HepG2 (cell line): Measurements from ENCODE around the gene ABT1. TPM values are rescaled to one million over a fixed set of nuclear protein-coding genes. Genes with fewer than 3 reads are reported as not detected.

Experiments
- BORCS8-MEF2B ChIP-seq: sonication (generic); formaldehyde crosslinking; IDR thresholded peaks from 2 replicates; pipeline ENCODE4 v1.8.0; 2022; ENCODE audit warnings: mild to moderate bottlenecking, missing genetic modification reagents
- CSRNP1 ChIP-seq: sonication (generic); formaldehyde crosslinking; IDR thresholded peaks from 2 replicates; pipeline ENCODE4 v1.8.1; 2023; ENCODE audit warnings: mild to moderate bottlenecking, missing genetic modification reagents
- DR1 ChIP-seq: sonication (generic); formaldehyde crosslinking; IDR thresholded peaks from 2 replicates; pipeline ENCODE4 v1.8.0; 2021; ENCODE audit warnings: mild to moderate bottlenecking, missing genetic modification reagents, inconsistent platforms
- ETV5 ChIP-seq: IDR thresholded peaks from 2 replicates; pipeline ENCODE4 v1.6.1; 2018; ENCODE audit warnings: missing biosample characterization, missing genetic modification reagents, inconsistent platforms, borderline replicate concordance
- GATAD1 ChIP-seq: IDR thresholded peaks from 2 replicates; pipeline ENCODE4 v1.6.1; 2016; ENCODE audit warnings: missing genetic modification reagents, missing compliant biosample characterization
- GTF3A ChIP-seq: sonication (generic); formaldehyde crosslinking; conservative IDR thresholded peaks from 2 replicates; pipeline ENCODE4 v1.4.0; 2020; ENCODE audit warnings: mild to moderate bottlenecking, missing genetic modification reagents
- HOXA9 ChIP-seq: sonication (generic); formaldehyde crosslinking; IDR thresholded peaks from 2 replicates; pipeline ENCODE4 v1.8.1; 2022; ENCODE audit warnings: missing genetic modification reagents, mild to moderate bottlenecking, moderate library complexity, borderline replicate concordance
- KLF9 ChIP-seq: IDR thresholded peaks from 2 replicates; pipeline ENCODE4 v1.6.1; 2016; ENCODE audit warnings: low read depth
- MXD4 ChIP-seq: IDR thresholded peaks from 2 replicates; pipeline ENCODE4 v1.6.1; 2016; ENCODE audit warnings: mild to moderate bottlenecking, missing biosample characterization, missing genetic modification reagents
- NFE2L1 ChIP-seq: sonication (generic); formaldehyde crosslinking; IDR thresholded peaks from 2 replicates; pipeline ENCODE4 v1.4.0; 2020; ENCODE audit warnings: missing genetic modification reagents, mild to moderate bottlenecking, borderline replicate concordance
- NFE2L2 ChIP-seq: fragments of 150-350 bp; IDR thresholded peaks from 2 replicates; pipeline ENCODE4 v1.6.1; 2014; ENCODE audit warnings: low read length
- NR3C1 ChIP-seq: sonication (generic); formaldehyde crosslinking; IDR thresholded peaks from 2 replicates; pipeline ENCODE4 v1.4.0; 2020; ENCODE audit warnings: missing genetic modification reagents
- SNAPC2 ChIP-seq: sonication (generic); formaldehyde crosslinking; IDR thresholded peaks from 2 replicates; pipeline ENCODE4 v1.8.1; 2022; ENCODE audit warnings: mild to moderate bottlenecking, missing genetic modification reagents
- TEF ChIP-seq: sonication (generic); formaldehyde crosslinking; IDR thresholded peaks from 2 replicates; pipeline ENCODE4 v1.5.0; 2020; ENCODE audit warnings: missing genetic modification reagents
- ZBTB7B ChIP-seq: sonication (generic); formaldehyde crosslinking; IDR thresholded peaks from 2 replicates; pipeline ENCODE4 v1.4.0; 2020; ENCODE audit warnings: missing genetic modification reagents
- ZNF234 ChIP-seq: sonication (generic); formaldehyde crosslinking; conservative IDR thresholded peaks from 2 replicates; pipeline ENCODE4 v1.5.1; 2020; ENCODE audit warnings: mild to moderate bottlenecking, missing genetic modification reagents
- ZNF567 ChIP-seq: sonication (generic); formaldehyde crosslinking; IDR thresholded peaks from 2 replicates; pipeline ENCODE4 v1.8.1; 2023; ENCODE audit warnings: mild to moderate bottlenecking, missing genetic modification reagents, borderline replicate concordance
- ZNF841 ChIP-seq: sonication (generic); formaldehyde crosslinking; IDR thresholded peaks from 2 replicates; pipeline ENCODE4 v1.8.1; 2023; ENCODE audit warnings: missing genetic modification reagents, borderline replicate concordance
- ZNF850 ChIP-seq: sonication (generic); formaldehyde crosslinking; conservative IDR thresholded peaks from 2 replicates; pipeline ENCODE4 v1.9.0; 2021; ENCODE audit warnings: mild to moderate bottlenecking, missing genetic modification reagents
- ZSCAN22 ChIP-seq: sonication (generic); formaldehyde crosslinking; IDR thresholded peaks from 2 replicates; pipeline ENCODE4 v1.4.0; 2020; ENCODE audit warnings: mild to moderate bottlenecking, missing genetic modification reagents
- polyA plus RNA-seq, 8 experiments: library from polyadenylated mRNA; depleted of rRNA in 3 of 8; stranded (reverse) in 7 of 8; unstranded in 1 of 8; fragments of >200 nt; fragmentation: Illumina TruSeq in 4 of 8; extraction: Trizol in 4 of 8; gene quantifications; 2 replicates each; pipeline versions ENCODE4 v1.2.1 to v1.2.3, GENCODE V29; 2011 to 2016; ENCODE audit warnings: low read depth in 4 of 8, missing spikeins in 1 of 8, mixed read lengths in 1 of 8; ENCODE audit not compliant: insufficient read depth in 1 of 8
- total RNA-seq, 5 experiments: library from RNA; depleted of rRNA; stranded (reverse); fragments of >200 nt; fragmentation: Illumina TruSeq; extraction: Trizol; gene quantifications; 2 replicates each; pipeline ENCODE4 v1.2.3, GENCODE V29; 2016; ENCODE audit warnings: low read depth in 1 of 5
- TF ChIP-seq, protein P1 (sequence below): IDR thresholded peaks from 2 replicates; pipeline ENCODE4 v1.6.1; 2016; ENCODE audit warnings: missing compliant biosample characterization, missing genetic modification reagents, borderline replicate concordance
- TF ChIP-seq, protein P2 (sequence below): sonication (generic); formaldehyde crosslinking; IDR thresholded peaks from 2 replicates; pipeline ENCODE4 v1.4.0; 2020; ENCODE audit warnings: mild to moderate bottlenecking, missing genetic modification reagents
- TF ChIP-seq, protein P3 (sequence below): sonication (generic); formaldehyde crosslinking; IDR thresholded peaks from 2 replicates; pipeline ENCODE4 v1.9.0; 2021; ENCODE audit warnings: missing genetic modification reagents, borderline replicate concordance

ABT1 gene
- total and polyA plus RNA-seq, 2 of the 13 experiments (the other 11 are each of a cell fraction or from before 2014, with no cell fraction given): 38.4 TPM

GRCh38 chr6:26553264-26553634 lies 43.5 kb upstream of the ABT1 start (continued):
- TF ChIP-seq HOXA9 (CRISPR knock-in tag) (no peak), ETV5 (CRISPR knock-in tag) (no peak), GATAD1 (CRISPR knock-in tag) (no peak; the same call in 1 of the 2 replicates), SNAPC2 (peak; percentile 55; the same call in 1 of the 2 replicates), MXD4 (no peak; the same call in 1 of the 2 replicates), ZNF850 (no peak), DR1 (peak; percentile 84; the same call in 1 of the 2 replicates), NR3C1 (CRISPR knock-in tag) (no peak), ZSCAN22 (CRISPR knock-in tag) (peak; percentile 89), ZNF234 (CRISPR knock-in tag) (no peak), CSRNP1 (CRISPR knock-in tag) (no peak), GTF3A (peak; percentile 63; the same call in 1 of the 2 replicates), TEF (CRISPR knock-in tag) (no peak), KLF9 (CRISPR knock-in tag) (no peak; the same call in 1 of the 2 replicates), ZNF567 (CRISPR knock-in tag) (no peak), BORCS8-MEF2B (CRISPR knock-in tag) (no peak), NFE2L1 (no peak), NFE2L2 (no peak), ZNF841 (CRISPR knock-in tag) (no peak), ZBTB7B (CRISPR knock-in tag) (0 out of 2 replicates have a peak, but pooled peaks have one; percentile 27)
- TF ChIP-seq, protein P1, sequence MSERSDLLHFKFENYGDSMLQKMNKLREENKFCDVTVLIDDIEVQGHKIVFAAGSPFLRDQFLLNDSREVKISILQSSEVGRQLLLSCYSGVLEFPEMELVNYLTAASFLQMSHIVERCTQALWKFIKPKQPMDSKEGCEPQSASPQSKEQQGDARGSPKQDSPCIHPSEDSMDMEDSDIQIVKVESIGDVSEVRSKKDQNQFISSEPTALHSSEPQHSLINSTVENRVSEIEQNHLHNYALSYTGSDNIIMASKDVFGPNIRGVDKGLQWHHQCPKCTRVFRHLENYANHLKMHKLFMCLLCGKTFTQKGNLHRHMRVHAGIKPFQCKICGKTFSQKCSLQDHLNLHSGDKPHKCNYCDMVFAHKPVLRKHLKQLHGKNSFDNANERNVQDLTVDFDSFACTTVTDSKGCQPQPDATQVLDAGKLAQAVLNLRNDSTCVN: no peak
- TF ChIP-seq, protein P2, sequence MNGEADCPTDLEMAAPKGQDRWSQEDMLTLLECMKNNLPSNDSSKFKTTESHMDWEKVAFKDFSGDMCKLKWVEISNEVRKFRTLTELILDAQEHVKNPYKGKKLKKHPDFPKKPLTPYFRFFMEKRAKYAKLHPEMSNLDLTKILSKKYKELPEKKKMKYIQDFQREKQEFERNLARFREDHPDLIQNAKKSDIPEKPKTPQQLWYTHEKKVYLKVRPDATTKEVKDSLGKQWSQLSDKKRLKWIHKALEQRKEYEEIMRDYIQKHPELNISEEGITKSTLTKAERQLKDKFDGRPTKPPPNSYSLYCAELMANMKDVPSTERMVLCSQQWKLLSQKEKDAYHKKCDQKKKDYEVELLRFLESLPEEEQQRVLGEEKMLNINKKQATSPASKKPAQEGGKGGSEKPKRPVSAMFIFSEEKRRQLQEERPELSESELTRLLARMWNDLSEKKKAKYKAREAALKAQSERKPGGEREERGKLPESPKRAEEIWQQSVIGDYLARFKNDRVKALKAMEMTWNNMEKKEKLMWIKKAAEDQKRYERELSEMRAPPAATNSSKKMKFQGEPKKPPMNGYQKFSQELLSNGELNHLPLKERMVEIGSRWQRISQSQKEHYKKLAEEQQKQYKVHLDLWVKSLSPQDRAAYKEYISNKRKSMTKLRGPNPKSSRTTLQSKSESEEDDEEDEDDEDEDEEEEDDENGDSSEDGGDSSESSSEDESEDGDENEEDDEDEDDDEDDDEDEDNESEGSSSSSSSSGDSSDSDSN (CRISPR knock-in tag): no peak
- TF ChIP-seq, protein P3, sequence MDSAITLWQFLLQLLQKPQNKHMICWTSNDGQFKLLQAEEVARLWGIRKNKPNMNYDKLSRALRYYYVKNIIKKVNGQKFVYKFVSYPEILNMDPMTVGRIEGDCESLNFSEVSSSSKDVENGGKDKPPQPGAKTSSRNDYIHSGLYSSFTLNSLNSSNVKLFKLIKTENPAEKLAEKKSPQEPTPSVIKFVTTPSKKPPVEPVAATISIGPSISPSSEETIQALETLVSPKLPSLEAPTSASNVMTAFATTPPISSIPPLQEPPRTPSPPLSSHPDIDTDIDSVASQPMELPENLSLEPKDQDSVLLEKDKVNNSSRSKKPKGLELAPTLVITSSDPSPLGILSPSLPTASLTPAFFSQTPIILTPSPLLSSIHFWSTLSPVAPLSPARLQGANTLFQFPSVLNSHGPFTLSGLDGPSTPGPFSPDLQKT: no peak
